ENCODE measurements around the gene TMEM259.

Gene TMEM259

DNA sequence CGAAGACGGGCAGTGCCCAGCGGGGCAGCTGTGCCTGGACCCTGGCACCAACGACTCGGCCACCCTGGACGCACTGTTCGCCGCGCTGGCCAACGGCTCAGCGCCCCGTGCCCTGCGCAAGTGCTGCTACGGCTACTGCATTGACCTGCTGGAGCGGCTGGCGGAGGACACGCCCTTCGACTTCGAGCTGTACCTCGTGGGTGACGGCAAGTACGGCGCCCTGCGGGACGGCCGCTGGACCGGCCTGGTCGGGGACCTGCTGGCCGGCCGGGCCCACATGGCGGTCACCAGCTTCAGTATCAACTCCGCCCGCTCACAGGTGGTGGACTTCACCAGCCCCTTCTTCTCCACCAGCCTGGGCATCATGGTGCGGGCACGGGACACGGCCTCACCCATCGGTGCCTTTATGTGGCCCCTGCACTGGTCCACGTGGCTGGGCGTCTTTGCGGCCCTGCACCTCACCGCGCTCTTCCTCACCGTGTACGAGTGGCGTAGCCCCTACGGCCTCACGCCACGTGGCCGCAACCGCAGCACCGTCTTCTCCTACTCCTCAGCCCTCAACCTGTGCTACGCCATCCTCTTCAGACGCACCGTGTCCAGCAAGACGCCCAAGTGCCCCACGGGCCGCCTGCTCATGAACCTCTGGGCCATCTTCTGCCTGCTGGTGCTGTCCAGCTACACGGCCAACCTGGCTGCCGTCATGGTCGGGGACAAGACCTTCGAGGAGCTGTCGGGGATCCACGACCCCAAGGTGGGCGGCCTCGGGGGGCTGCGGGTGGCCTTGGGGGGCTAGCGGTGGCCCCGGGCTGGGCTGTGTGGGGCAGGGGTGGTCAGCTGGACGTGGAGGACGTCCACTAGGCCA, 15.9 kb downstream of the TMEM259 start:
- DNase-seq (ENCODE audit: low read depth) = no peak
- TF ChIP-seq, protein P1, sequence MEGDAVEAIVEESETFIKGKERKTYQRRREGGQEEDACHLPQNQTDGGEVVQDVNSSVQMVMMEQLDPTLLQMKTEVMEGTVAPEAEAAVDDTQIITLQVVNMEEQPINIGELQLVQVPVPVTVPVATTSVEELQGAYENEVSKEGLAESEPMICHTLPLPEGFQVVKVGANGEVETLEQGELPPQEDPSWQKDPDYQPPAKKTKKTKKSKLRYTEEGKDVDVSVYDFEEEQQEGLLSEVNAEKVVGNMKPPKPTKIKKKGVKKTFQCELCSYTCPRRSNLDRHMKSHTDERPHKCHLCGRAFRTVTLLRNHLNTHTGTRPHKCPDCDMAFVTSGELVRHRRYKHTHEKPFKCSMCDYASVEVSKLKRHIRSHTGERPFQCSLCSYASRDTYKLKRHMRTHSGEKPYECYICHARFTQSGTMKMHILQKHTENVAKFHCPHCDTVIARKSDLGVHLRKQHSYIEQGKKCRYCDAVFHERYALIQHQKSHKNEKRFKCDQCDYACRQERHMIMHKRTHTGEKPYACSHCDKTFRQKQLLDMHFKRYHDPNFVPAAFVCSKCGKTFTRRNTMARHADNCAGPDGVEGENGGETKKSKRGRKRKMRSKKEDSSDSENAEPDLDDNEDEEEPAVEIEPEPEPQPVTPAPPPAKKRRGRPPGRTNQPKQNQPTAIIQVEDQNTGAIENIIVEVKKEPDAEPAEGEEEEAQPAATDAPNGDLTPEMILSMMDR (IDR thresholded peaks at IDR 0.05; ENCODE audit: insufficient read depth, low read depth, low read length, missing control alignments) = no peak
- H3K4me3 ChIP-seq (ENCODE audit: low read length) = no peak overlapping the region

DNA sequence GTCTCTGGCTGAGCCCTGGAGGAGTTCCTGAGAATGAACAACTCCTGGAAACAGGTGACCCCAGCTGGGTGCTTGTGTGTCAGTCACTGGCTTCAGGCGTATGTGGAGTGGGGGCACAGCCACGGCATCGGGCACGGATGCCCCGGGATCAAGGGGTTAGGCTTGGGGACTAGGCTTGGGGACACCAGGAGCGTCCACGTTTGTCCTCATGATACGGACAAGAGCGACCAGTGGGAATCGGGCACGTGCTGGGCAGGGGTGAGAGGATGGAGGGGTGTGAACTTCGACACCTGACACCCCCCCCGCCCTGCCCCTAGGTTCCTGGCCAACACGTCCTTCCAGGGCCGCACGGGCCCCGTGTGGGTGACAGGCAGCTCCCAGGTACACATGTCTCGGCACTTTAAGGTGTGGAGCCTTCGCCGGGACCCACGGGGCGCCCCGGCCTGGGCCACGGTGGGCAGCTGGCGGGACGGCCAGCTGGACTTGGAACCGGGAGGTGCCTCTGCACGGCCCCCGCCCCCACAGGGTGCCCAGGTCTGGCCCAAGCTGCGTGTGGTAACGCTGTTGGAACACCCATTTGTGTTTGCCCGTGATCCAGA, 16.6 kb downstream of the TMEM259 start:
- TF ChIP-seq, protein P1 (IDR thresholded peaks at IDR 0.05; ENCODE audit: insufficient read depth, low read depth, low read length, missing control alignments) = no peak
- no peak overlapping the region for H3K4me3 ChIP-seq (ENCODE audit: low read length)
- DNase-seq (ENCODE audit: low read depth) = no peak

DNA sequence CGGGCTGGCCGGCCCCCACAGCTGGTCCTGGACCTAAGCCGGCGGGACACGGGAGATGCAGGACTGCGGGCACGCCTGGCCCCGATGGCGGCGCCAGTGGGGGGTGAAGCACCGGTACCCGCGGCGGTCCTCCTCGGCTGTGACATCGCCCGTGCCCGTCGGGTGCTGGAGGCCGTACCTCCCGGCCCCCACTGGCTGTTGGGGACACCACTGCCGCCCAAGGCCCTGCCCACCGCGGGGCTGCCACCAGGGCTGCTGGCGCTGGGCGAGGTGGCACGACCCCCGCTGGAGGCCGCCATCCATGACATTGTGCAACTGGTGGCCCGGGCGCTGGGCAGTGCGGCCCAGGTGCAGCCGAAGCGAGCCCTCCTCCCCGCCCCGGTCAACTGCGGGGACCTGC, 17.6 kb downstream of the TMEM259 start:
- H3K4me3 ChIP-seq (ENCODE audit: low read length) = no peak overlapping the region
- no peak for DNase-seq (ENCODE audit: low read depth)
- TF ChIP-seq, protein P1 (IDR thresholded peaks at IDR 0.05; ENCODE audit: insufficient read depth, low read depth, low read length, missing control alignments) = no peak

GRCh38 chr19:1002600-1002999, 18.3 kb downstream of the TMEM259 start:
- TF ChIP-seq, protein P1 (IDR thresholded peaks at IDR 0.05; ENCODE audit: insufficient read depth, low read depth, low read length, missing control alignments) = no peak
- no peak for DNase-seq (ENCODE audit: low read depth)
- no peak overlapping the region for H3K4me3 ChIP-seq (ENCODE audit: low read length)

DNA sequence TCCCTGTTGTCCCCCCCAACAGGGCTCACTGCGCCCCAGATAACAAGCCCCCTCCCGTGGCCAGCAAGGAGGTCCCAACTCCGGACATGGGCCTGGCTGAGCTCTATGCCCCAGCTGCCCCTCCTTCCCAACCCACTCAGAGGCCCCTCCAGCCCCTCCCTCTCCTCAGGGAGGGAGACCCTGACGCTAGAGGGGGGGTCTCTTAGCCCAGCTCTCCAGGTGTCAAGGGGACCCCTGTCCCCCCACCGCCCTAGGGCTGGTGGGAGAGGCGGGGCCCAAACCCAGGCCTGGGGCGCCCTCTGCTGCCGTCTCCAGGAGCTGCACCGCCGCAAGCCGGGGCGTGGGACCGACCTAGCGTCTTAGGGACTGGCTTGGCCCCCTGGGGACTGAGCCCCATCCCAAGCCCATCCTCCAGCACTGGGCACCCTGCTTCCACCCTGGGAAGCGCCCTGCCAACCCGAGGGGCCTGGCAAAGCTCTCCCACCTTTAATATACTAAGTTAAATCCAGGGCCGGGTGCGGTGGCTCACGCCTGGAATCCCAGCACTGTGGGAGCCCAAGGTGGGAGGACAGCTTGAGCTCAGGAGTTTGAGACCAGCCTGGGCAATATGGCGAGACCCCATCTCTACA, 19.3 kb downstream of the TMEM259 start:
- TF ChIP-seq, protein P1 (IDR thresholded peaks at IDR 0.05; ENCODE audit: insufficient read depth, low read depth, low read length, missing control alignments) = peak; percentile 80
- peak; percentile 42 for DNase-seq (ENCODE audit: low read depth)
- H3K4me3 ChIP-seq (ENCODE audit: low read length) = no peak overlapping the region

- no peak for DNase-seq (ENCODE audit: low read depth)
- H3K4me3 ChIP-seq (ENCODE audit: low read length) = no peak overlapping the region
- TF ChIP-seq, protein P1 (IDR thresholded peaks at IDR 0.05; ENCODE audit: insufficient read depth, low read depth, low read length, missing control alignments) = no peak
Measured at GRCh38 chr19:1000591-1001537, 20.1 kb downstream of the TMEM259 start.
